Activated naive CD8-positive, alpha-beta T cell treated with anti-CD3 and anti-CD28 coated beads for 36 hours (primary cell): ENCODE data around the gene CNR2. TPM values are rescaled to one million over a fixed set of nuclear protein-coding genes. Genes with fewer than 3 reads are reported as not detected.
A peak's percentile ranks its signal among the peaks of the same experiment; 100 is the strongest.
"Not testable (repeated sequence)": the region's sequence is repeated elsewhere in the genome, so short reads cannot be mapped to it uniquely, and the experiment has no call there.

Experiments used
- DNase-seq: peaks from one replicate; pipeline ENCODE4 v3.0.0; 2021
- H3K27ac Mint-ChIP-seq: one replicate; pipeline ENCODE4 v1.8.0; 2022; ENCODE audit warnings: mild to moderate bottlenecking, moderate library complexity, mixed read lengths
- H3K27me3 Mint-ChIP-seq: one replicate; pipeline ENCODE4 v1.8.0; 2022; ENCODE audit warnings: mild to moderate bottlenecking, mixed read lengths
- H3K36me3 Mint-ChIP-seq: one replicate; pipeline ENCODE4 v1.8.0; 2021; ENCODE audit warnings: mild to moderate bottlenecking, mixed read lengths
- H3K4me1 Mint-ChIP-seq: one replicate; pipeline ENCODE4 v1.8.0; 2021; ENCODE audit warnings: mixed read lengths
- H3K4me3 Mint-ChIP-seq: one replicate; pipeline ENCODE4 v1.8.0; 2022; ENCODE audit warnings: mild to moderate bottlenecking, moderate library complexity, mixed read lengths
- H3K9me3 Mint-ChIP-seq: one replicate; pipeline ENCODE4 v1.8.0; 2022; ENCODE audit warnings: mixed read lengths
- total RNA-seq, 2 experiments: library from RNA; stranded (reverse); gene quantifications; one replicate each; pipeline ENCODE4 v1.2.3, GENCODE V29; 2021

The CNR2 gene
- under 1 TPM; 0.16 to 0.28 TPM for total RNA-seq

- H3K9me3 Mint-ChIP-seq = no peaks in the 10 kb centered on the region
- no peak for DNase-seq
- peaks cover 3% of the 10 kb centered on the region for H3K27me3 Mint-ChIP-seq
- peak within 1 kb of the TSS; percentile 14 for H3K4me3 Mint-ChIP-seq
- H3K36me3 Mint-ChIP-seq = no peaks in the 10 kb centered on the region
- H3K27ac Mint-ChIP-seq = peak within 1 kb of the TSS; percentile 43
- H3K4me1 Mint-ChIP-seq = peaks cover 48% of the 10 kb centered on the region
Measured at GRCh38 chr1:23913212-23913880, at the start of gene CNR2. TSS of gene CNR2 (minus strand) at chr1:23913362. CDS start at chr1:23875617, 37,745 bp downstream.

GRCh38 chr1:23960291-23961020 lies 47.3 kb upstream of the CNR2 start:
- H3K9me3 Mint-ChIP-seq = no peaks in the 10 kb centered on the region
- H3K27me3 Mint-ChIP-seq = no peaks in the 10 kb centered on the region
- peaks cover 57% of the 10 kb centered on the region for H3K4me1 Mint-ChIP-seq
- H3K4me3 Mint-ChIP-seq = peak overlapping the region; percentile 99
- peak overlapping the region; percentile 100 for H3K27ac Mint-ChIP-seq
- H3K36me3 Mint-ChIP-seq = peaks cover 36% of the 10 kb centered on the region
- no peak for DNase-seq

GRCh38 chr1:23959461-23960290 lies 46.5 kb upstream of the CNR2 start, which contains the start of gene PNRC2:
TSS of gene PNRC2 (plus strand) at chr1:23959828. CDS start at chr1:23961458, 1,630 bp downstream.
- no peaks in the 10 kb centered on the region for H3K9me3 Mint-ChIP-seq
- peak within 1 kb of the TSS; percentile 99 for H3K4me3 Mint-ChIP-seq
- H3K27me3 Mint-ChIP-seq = no peaks in the 10 kb centered on the region
- DNase-seq = peak; percentile 98
- peak within 1 kb of the TSS; percentile 100 for H3K27ac Mint-ChIP-seq
- peaks cover 36% of the 10 kb centered on the region for H3K36me3 Mint-ChIP-seq
- peaks cover 55% of the 10 kb centered on the region for H3K4me1 Mint-ChIP-seq

GRCh38 chr1:23958810-23959460 lies 45.8 kb upstream of the CNR2 start:
- Mint-ChIP-seq H3K4me3 (peak overlapping the region; percentile 99), H3K36me3 (peaks cover 33% of the 10 kb centered on the region), H3K27ac (peak overlapping the region; percentile 100), H3K9me3 (no peaks in the 10 kb centered on the region), H3K27me3 (no peaks in the 10 kb centered on the region), H3K4me1 (peaks cover 51% of the 10 kb centered on the region)
- DNase-seq = peak; percentile 92

- Mint-ChIP-seq H3K4me1 (peaks cover 46% of the 10 kb centered on the region), H3K27ac (peak overlapping the region; percentile 100), H3K4me3 (peak overlapping the region; percentile 99), H3K36me3 (peaks cover 28% of the 10 kb centered on the region)
- not testable (repeated sequence) for DNase-seq, H3K27me3 Mint-ChIP-seq, H3K9me3 Mint-ChIP-seq
Measured at GRCh38 chr1:23958040-23958809, 45.1 kb upstream of the CNR2 start.

GRCh38 chr1:23957096-23957495 lies 43.9 kb upstream of the CNR2 start:
- Mint-ChIP-seq H3K36me3 (peaks cover 24% of the 10 kb centered on the region), H3K27me3 (no peaks in the 10 kb centered on the region), H3K9me3 (no peaks in the 10 kb centered on the region), H3K4me1 (peaks cover 39% of the 10 kb centered on the region), H3K4me3 (peak overlapping the region; percentile 59), H3K27ac (peak overlapping the region; percentile 74)
- DNase-seq = no peak

GRCh38 chr1:23953020-23953419 lies 39.9 kb upstream of the CNR2 start:
- Mint-ChIP-seq H3K4me1 (peaks cover 19% of the 10 kb centered on the region), H3K36me3 (no peaks in the 10 kb centered on the region), H3K9me3 (no peaks in the 10 kb centered on the region), H3K27me3 (no peaks in the 10 kb centered on the region), H3K4me3 (no peak overlapping the region), H3K27ac (no peak overlapping the region)
- no peak for DNase-seq

GRCh38 chr1:23947366-23947765 lies 34.2 kb upstream of the CNR2 start:
- H3K4me3 Mint-ChIP-seq = no peak overlapping the region
- H3K9me3 Mint-ChIP-seq = peaks cover 6% of the 10 kb centered on the region
- H3K36me3 Mint-ChIP-seq = no peaks in the 10 kb centered on the region
- H3K4me1 Mint-ChIP-seq = no peaks in the 10 kb centered on the region
- peaks cover 3% of the 10 kb centered on the region for H3K27me3 Mint-ChIP-seq
- H3K27ac Mint-ChIP-seq = no peak overlapping the region
- no peak for DNase-seq

- no peak for DNase-seq
- H3K9me3 Mint-ChIP-seq = no peaks in the 10 kb centered on the region
- no peaks in the 10 kb centered on the region for H3K27me3 Mint-ChIP-seq
- no peak overlapping the region for H3K27ac Mint-ChIP-seq
- no peaks in the 10 kb centered on the region for H3K4me1 Mint-ChIP-seq
- H3K36me3 Mint-ChIP-seq = no peaks in the 10 kb centered on the region
- no peak overlapping the region for H3K4me3 Mint-ChIP-seq
Measured at GRCh38 chr1:23936481-23937176, 23.5 kb upstream of the CNR2 start.

- DNase-seq = no peak
- Mint-ChIP-seq H3K4me3 (no peak overlapping the region), H3K27ac (no peak overlapping the region), H3K4me1 (no peaks in the 10 kb centered on the region), H3K36me3 (no peaks in the 10 kb centered on the region), H3K27me3 (no peaks in the 10 kb centered on the region), H3K9me3 (no peaks in the 10 kb centered on the region)
Measured at GRCh38 chr1:23931491-23931880, 18.3 kb upstream of the CNR2 start.

GRCh38 chr1:23930861-23931490 lies 17.8 kb upstream of the CNR2 start:
- no peaks in the 10 kb centered on the region for H3K27me3 Mint-ChIP-seq
- H3K27ac Mint-ChIP-seq = no peak overlapping the region
- H3K9me3 Mint-ChIP-seq = no peaks in the 10 kb centered on the region
- no peaks in the 10 kb centered on the region for H3K36me3 Mint-ChIP-seq
- H3K4me1 Mint-ChIP-seq = no peaks in the 10 kb centered on the region
- H3K4me3 Mint-ChIP-seq = no peak overlapping the region
- no peak for DNase-seq

- no peaks in the 10 kb centered on the region for H3K9me3 Mint-ChIP-seq
Measured at GRCh38 chr1:23930270-23930669, 17.1 kb upstream of the CNR2 start.

GRCh38 chr1:23928789-23929188 lies 15.6 kb upstream of the CNR2 start:
- Mint-ChIP-seq H3K36me3 (no peaks in the 10 kb centered on the region), H3K4me1 (no peaks in the 10 kb centered on the region), H3K27me3 (no peaks in the 10 kb centered on the region), H3K9me3 (no peaks in the 10 kb centered on the region), H3K27ac (no peak overlapping the region), H3K4me3 (no peak overlapping the region)
- no peak for DNase-seq

More at GRCh38 chr1:23930270-23930669, 17.1 kb upstream of the CNR2 start:
- no peak for DNase-seq
- Mint-ChIP-seq H3K36me3 (no peaks in the 10 kb centered on the region), H3K27me3 (no peaks in the 10 kb centered on the region), H3K4me3 (no peak overlapping the region), H3K27ac (no peak overlapping the region), H3K4me1 (no peaks in the 10 kb centered on the region)
